ENCODE data around the gene KREMEN1.

Gene KREMEN1

GRCh38 chr22:29124777-29125442, 52.1 kb downstream of the KREMEN1 start:
- DNase-seq (ENCODE audit: insufficient read length, low spot score) (no peak), FAIRE-seq (no peak)

GRCh38 chr22:29125443-29125778, 52.6 kb downstream of the KREMEN1 start:
- DNase-seq (ENCODE audit: insufficient read length, low spot score) (no peak), FAIRE-seq (no peak)

- DNase-seq (ENCODE audit: insufficient read length, low spot score) (no peak), FAIRE-seq (no peak)
These were observed 53.0 kb downstream of the KREMEN1 start for GRCh38 chr22:29125844-29126243.

- FAIRE-seq = no peak
- DNase-seq (ENCODE audit: insufficient read length, low spot score) = no peak
These were observed 54.0 kb downstream of the KREMEN1 start for GRCh38 chr22:29126670-29127395.

GRCh38 chr22:29128891-29129807, 56.3 kb downstream of the KREMEN1 start:
- DNase-seq (ENCODE audit: insufficient read length, low spot score) = no peak

GRCh38 chr22:29129808-29130140, 56.9 kb downstream of the KREMEN1 start:
- no peak for FAIRE-seq

More at GRCh38 chr22:29128891-29129807, 56.3 kb downstream of the KREMEN1 start:
- FAIRE-seq = no peak

GRCh38 chr22:29130476-29130875, 57.6 kb downstream of the KREMEN1 start:
- DNase-seq (ENCODE audit: insufficient read length, low spot score) = no peak
- no peak for FAIRE-seq

More at GRCh38 chr22:29129808-29130140, 56.9 kb downstream of the KREMEN1 start:
- no peak for DNase-seq (ENCODE audit: insufficient read length, low spot score)

GRCh38 chr22:29133603-29134133, 60.8 kb downstream of the KREMEN1 start:
- FAIRE-seq (no peak), DNase-seq (ENCODE audit: insufficient read length, low spot score) (no peak)

GRCh38 chr22:29134448-29134847, 61.6 kb downstream of the KREMEN1 start:
- no peak for FAIRE-seq

GRCh38 chr22:29136782-29137700, 64.2 kb downstream of the KREMEN1 start:
- no peak for DNase-seq (ENCODE audit: insufficient read length, low spot score)
- no peak for FAIRE-seq

More at GRCh38 chr22:29134448-29134847, 61.6 kb downstream of the KREMEN1 start:
- DNase-seq (ENCODE audit: insufficient read length, low spot score) = no peak

GRCh38 chr22:29138556-29139305, 65.9 kb downstream of the KREMEN1 start:
- no peak for DNase-seq (ENCODE audit: insufficient read length, low spot score)
- FAIRE-seq = no peak

GRCh38 chr22:29139965-29140782, 67.3 kb downstream of the KREMEN1 start:
- DNase-seq (ENCODE audit: insufficient read length, low spot score) (no peak), FAIRE-seq (no peak)

- DNase-seq (ENCODE audit: insufficient read length, low spot score) (no peak), FAIRE-seq (no peak)
These were observed 68.3 kb downstream of the KREMEN1 start for GRCh38 chr22:29141078-29141688.

GRCh38 chr22:29142116-29142515, 69.3 kb downstream of the KREMEN1 start:
- DNase-seq (ENCODE audit: insufficient read length, low spot score) (no peak), FAIRE-seq (no peak)

- FAIRE-seq = no peak
- DNase-seq (ENCODE audit: insufficient read length, low spot score) = no peak
These were observed 71.3 kb downstream of the KREMEN1 start for GRCh38 chr22:29143941-29144785.

GRCh38 chr22:29144786-29145160, 71.9 kb downstream of the KREMEN1 start:
- DNase-seq (ENCODE audit: insufficient read length, low spot score) (no peak), FAIRE-seq (no peak)
